Stomach (tissue), 4 donors: ENCODE measurements around the gene UNC80.

Source experiments
- CTCF ChIP-seq, 7 experiments: fragments of 450-650 bp in 4 of 7; fragments of 200-600 bp in 3 of 7; sonication (generic) in 3 of 7; IDR thresholded peaks; one replicate each; pipeline ENCODE4 v1.5.1; 2016 to 2019; ENCODE audit warnings: antibody characterized with exemption in 7 of 7, control low read depth in 2 of 7, mild to moderate bottlenecking in 1 of 7
- POLR2A ChIP-seq, 4 donors: fragments of 450-650 bp; IDR thresholded peaks; one replicate each; pipeline ENCODE4 v1.6.1; 2016; ENCODE audit warnings: antibody characterized with exemption in 4 of 4, control low read depth in 2 of 4, mild to moderate bottlenecking in 1 of 4, moderate library complexity in 1 of 4

DNA sequence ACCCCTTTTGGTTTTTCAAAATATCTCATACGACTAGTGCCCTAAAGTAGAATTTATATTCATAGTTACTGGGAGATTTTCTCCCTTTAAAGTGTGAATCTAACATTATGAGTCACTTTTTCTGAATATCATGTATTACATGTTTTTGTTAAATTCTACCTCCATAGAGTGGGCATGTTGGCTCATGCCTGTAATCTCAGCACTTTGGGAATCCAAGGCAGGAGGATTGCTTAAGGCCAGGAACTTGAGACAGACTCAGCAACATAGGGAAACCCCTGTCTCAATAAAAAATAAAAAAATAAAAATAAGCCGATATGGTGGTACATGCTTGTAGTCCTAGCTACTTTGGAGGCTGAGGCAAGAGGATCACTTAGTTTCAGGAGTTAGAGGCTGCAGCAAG is 45.3 kb upstream of the UNC80 start:
- TF ChIP-seq CTCF (IDR thresholded peaks at IDR 0.05): no peak
- no peak for TF ChIP-seq POLR2A (IDR thresholded peaks at IDR 0.05)
